ENCODE data around the gene ADGRG1.

Gene ADGRG1

GRCh38 chr16:57649846-57650245 lies 21.4 kb downstream of the ADGRG1 start:
- Histone ChIP-seq H4K20me1 (ENCODE audit: insufficient read depth, low read length) (no peaks in the 10 kb centered on the region), H3K4me1 (ENCODE audit: low read length) (peaks cover 14% of the 10 kb centered on the region), H3K36me3 (replicated peaks; ENCODE audit: insufficient read depth, low read length) (no peaks in the 10 kb centered on the region), H3K27me3 (replicated peaks; ENCODE audit: insufficient read depth, low read length) (no peaks in the 10 kb centered on the region), H3K9me2 (replicated peaks; ENCODE audit: insufficient read depth, low read length) (no peaks in the 10 kb centered on the region), H2AFZ (ENCODE audit: low read length) (no peak overlapping the region), H3K4me3 (ENCODE audit: low read length) (no peak overlapping the region), H3K9me3 (replicated peaks; ENCODE audit: insufficient read depth, low read length) (no peaks in the 10 kb centered on the region), H3K79me2 (ENCODE audit: low read length) (no peaks in the 10 kb centered on the region), H3F3A (ENCODE audit: insufficient read depth, low read length) (peaks cover 11% of the 10 kb centered on the region), H3K4me2 (ENCODE audit: low read depth, low read length) (no peak overlapping the region), H3K27ac (ENCODE audit: low read length) (no peak overlapping the region), H3K9ac (ENCODE audit: low read length) (no peak overlapping the region)
- DNase-seq = no peak
- no peak for TF ChIP-seq CTCF (IDR thresholded peaks at IDR 0.05; ENCODE audit: low read length)
- TF ChIP-seq EZH2phosphoT487 (IDR thresholded peaks at IDR 0.05; ENCODE audit: low read length) = no peak
- TF ChIP-seq EZH2 (optimal IDR thresholded peaks at IDR 0.05; ENCODE audit: low read depth, low read length) = no peak

GRCh38 chr16:57651344-57652333 lies 23.2 kb downstream of the ADGRG1 start:
- Histone ChIP-seq H3K9me3 (replicated peaks; ENCODE audit: insufficient read depth, low read length) (no peaks in the 10 kb centered on the region), H3K27me3 (replicated peaks; ENCODE audit: insufficient read depth, low read length) (no peaks in the 10 kb centered on the region), H3K79me2 (ENCODE audit: low read length) (no peaks in the 10 kb centered on the region), H3K9me2 (replicated peaks; ENCODE audit: insufficient read depth, low read length) (no peaks in the 10 kb centered on the region), H4K20me1 (ENCODE audit: insufficient read depth, low read length) (no peaks in the 10 kb centered on the region), H3K4me2 (ENCODE audit: low read depth, low read length) (no peak overlapping the region), H3K4me3 (ENCODE audit: low read length) (no peak overlapping the region), H3F3A (ENCODE audit: insufficient read depth, low read length) (peaks cover 11% of the 10 kb centered on the region), H2AFZ (ENCODE audit: low read length) (no peak overlapping the region), H3K9ac (ENCODE audit: low read length) (no peak overlapping the region), H3K27ac (ENCODE audit: low read length) (no peak overlapping the region), H3K4me1 (ENCODE audit: low read length) (peaks cover 14% of the 10 kb centered on the region), H3K36me3 (replicated peaks; ENCODE audit: insufficient read depth, low read length) (no peaks in the 10 kb centered on the region)
- TF ChIP-seq CTCF (IDR thresholded peaks at IDR 0.05; ENCODE audit: low read length) (no peak), EZH2phosphoT487 (IDR thresholded peaks at IDR 0.05; ENCODE audit: low read length) (no peak), EZH2 (optimal IDR thresholded peaks at IDR 0.05; ENCODE audit: low read depth, low read length) (no peak)
- no peak for DNase-seq

- Histone ChIP-seq H3K79me2 (ENCODE audit: low read length) (no peaks in the 10 kb centered on the region), H3K9me3 (replicated peaks; ENCODE audit: insufficient read depth, low read length) (no peaks in the 10 kb centered on the region), H3K9ac (ENCODE audit: low read length) (no peak overlapping the region), H3K27me3 (replicated peaks; ENCODE audit: insufficient read depth, low read length) (no peaks in the 10 kb centered on the region), H2AFZ (ENCODE audit: low read length) (no peak overlapping the region), H3K4me2 (ENCODE audit: low read depth, low read length) (no peak overlapping the region), H3K27ac (ENCODE audit: low read length) (no peak overlapping the region), H3K9me2 (replicated peaks; ENCODE audit: insufficient read depth, low read length) (no peaks in the 10 kb centered on the region), H3K36me3 (replicated peaks; ENCODE audit: insufficient read depth, low read length) (no peaks in the 10 kb centered on the region), H3K4me3 (ENCODE audit: low read length) (no peak overlapping the region), H3K4me1 (ENCODE audit: low read length) (peaks cover 10% of the 10 kb centered on the region), H4K20me1 (ENCODE audit: insufficient read depth, low read length) (no peaks in the 10 kb centered on the region), H3F3A (ENCODE audit: insufficient read depth, low read length) (peaks cover 8% of the 10 kb centered on the region)
- TF ChIP-seq CTCF (IDR thresholded peaks at IDR 0.05; ENCODE audit: low read length) (no peak), EZH2phosphoT487 (IDR thresholded peaks at IDR 0.05; ENCODE audit: low read length) (no peak)
- DNase-seq = no peak
Measured at GRCh38 chr16:57652695-57653471, 24.5 kb downstream of the ADGRG1 start.
